Effector CD4-positive, alpha-beta T cell (primary cell): ENCODE data around the gene CCR5AS.
"Not testable (repeated sequence)": the region's sequence is repeated elsewhere in the genome, so short reads cannot be mapped to it uniquely, and the experiment has no call there.

Source experiments
- DNase-seq: peaks from one replicate; pipeline ENCODE4 v3.0.0-alpha.2; 2020

CCR5AS gene

DNA sequence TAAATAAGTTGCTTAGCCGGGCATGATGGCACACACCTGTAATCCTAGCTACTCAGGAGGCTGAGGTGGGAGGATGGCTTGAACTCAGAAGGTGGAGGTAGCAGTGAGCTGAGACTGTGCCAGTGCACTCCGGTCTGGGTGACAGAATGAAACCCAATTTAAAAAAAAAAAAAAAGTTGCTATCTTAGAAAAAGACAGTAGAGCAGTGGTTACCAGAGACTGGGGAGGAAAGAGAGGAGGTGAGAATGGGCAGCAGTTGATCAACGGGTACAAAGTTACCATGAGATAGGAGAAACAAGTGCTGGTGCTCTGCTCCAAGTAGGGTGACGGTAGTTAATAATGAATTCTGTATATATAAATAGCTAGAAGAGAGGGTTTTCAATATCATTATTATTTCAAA lies 53.8 kb downstream of the CCR5AS start:
- DNase-seq = no peak

DNA sequence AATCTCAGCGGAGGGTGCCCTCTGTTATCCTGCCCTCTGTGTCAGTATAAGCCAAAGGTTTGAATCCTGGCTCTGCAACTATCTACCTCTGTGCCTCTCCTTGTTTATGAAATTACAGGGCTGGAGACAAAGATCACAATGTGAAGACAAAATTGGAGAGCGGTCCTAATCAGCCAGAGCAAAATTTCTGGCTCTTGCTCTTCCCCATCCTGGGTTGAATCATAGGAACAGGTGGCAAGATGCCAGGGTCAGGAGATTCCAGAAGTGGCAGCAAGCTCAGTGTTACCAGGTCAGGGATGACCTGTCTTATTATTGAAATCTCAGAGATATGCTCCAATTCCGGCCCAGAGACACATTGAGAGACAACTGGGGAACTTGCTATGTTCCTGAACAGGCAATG lies 55.2 kb downstream of the CCR5AS start:
- DNase-seq = no peak

DNA sequence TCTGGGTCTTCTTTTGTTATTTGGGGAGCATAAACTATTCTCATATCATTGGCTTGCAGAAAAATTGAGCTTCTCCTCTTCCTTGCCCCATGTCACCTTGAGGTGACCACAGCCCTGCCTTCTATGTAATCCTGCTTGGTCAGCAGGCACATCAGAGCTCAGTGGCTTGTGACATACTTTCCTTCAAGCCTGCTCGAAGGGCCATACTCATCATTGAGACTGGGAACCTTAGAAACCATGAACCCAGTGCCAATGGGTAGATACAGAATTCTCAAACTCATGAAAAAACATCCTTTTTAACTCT lies 56.7 kb downstream of the CCR5AS start:
- no peak for DNase-seq

DNA sequence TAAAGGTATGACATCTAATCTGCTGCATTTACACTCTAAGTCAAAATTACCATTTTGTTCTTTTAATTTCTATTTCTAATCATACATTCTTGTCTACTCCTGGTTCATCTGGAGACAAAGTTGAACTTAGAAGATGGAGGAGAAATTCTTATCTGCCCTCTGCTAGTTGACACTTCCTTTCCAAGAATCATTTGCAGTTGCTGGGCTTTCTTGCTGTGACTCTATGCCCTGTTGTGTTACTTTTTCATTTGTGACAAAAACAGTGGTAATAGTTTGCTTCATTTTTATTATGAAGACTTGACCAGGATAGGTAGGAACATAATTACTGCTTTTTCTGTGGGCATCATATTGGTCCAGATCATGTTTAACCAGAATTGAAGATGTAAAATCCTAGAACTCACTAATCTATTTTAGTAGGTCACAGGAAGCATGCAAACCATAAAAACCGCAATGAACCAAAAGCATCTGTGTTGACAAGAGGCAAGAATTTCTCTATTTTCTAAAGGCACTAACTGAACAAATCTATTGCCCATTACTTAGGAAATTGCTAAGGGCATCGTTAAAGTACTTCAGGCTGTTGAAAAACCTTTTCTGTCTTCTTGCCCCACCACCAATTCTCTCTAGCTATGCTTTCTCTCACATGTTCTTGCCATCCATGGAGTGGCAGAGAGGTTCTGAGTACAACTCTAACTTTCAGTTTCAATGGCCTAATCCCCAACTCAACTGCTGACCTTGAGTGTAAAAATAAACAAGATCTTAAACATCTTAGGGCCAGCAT lies 57.2 kb downstream of the CCR5AS start:
- no peak for DNase-seq

DNA sequence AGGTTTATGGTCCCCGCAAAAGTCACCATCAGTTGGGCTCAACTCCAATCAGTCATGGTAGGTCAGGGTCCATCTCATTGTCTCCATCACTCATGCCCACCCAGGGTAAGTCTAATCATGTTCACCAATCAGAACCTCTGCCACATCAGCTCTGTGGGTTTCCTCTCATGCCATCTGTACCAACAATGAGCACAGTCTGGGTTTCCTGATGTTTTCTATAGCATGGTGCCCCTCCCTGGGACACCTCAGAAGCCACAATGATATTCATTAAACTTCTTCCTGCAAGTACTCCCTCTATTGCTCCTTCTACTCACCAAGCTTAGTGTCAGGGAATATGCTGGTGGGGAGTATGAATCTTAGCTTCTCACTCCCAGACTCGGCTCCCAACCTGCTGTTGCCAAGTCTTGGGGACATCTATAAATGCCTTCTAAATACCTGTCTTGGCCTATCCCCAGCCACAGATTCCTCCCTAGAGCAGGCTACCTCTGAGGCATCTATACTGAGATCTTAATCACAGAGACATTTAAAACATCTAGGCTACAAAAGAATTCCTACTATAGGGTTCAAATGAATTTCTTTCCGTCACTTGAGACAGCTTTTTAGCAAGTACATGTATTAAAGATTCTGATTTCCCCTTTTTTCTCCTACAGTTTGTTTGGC lies 57.9 kb downstream of the CCR5AS start:
- DNase-seq = no peak

DNA sequence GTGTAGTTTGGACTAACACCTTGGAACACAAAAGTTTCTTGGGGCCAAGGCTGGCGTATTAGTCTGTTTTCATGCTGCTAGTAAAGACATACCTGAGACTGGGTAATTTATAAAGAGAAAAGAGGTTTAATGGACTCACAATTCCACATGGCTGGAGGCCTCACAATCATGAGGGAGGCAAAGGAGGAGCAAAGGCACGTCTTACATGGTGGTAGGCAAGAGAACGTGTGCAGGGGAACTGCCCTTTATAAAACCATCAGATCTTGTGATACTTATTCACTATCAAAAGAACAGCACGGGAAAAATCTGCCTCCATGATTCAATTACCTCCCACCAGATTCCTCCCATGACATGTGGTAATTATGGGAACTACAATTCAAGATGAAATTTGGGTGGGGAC lies 62.4 kb downstream of the CCR5AS start:
- DNase-seq = no peak

DNA sequence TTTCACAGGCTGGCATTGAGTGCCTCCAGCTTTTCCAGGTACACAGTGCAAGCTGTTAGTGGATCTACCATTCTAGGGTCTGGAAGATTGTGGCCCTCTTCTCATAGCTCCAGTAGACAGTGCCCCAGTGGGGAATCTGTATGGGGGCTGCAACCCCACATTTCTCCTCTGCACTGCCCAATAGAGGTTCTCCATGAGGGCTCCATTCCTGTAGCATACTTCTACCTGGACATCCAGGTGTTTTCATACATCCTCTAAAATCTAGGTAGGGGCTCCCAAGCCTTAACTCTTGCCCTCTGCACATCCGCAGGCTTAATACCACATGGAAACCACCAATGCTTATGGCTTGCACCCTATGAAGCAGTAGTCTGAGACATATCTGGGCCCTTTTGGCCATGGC lies 68.0 kb downstream of the CCR5AS start:
- DNase-seq = no peak

DNA sequence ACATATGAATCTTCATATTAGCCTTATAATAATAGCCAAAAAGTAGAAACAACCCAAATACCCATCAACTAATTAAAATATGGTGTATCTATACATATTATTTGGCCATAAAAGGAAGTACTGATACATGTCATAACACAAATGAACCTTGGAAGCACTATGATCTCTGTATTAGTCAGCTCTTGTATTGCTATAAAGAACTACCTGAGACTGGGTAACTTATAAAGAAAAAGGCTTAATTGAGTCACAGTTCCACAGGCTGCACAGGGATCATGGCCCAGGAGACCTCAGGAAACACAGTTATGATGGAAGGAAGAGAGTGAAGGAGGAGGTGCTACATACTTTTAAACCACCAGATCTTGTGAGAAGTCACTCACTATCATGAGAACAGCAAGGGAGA lies 69.0 kb downstream of the CCR5AS start:
- no peak for DNase-seq

DNA sequence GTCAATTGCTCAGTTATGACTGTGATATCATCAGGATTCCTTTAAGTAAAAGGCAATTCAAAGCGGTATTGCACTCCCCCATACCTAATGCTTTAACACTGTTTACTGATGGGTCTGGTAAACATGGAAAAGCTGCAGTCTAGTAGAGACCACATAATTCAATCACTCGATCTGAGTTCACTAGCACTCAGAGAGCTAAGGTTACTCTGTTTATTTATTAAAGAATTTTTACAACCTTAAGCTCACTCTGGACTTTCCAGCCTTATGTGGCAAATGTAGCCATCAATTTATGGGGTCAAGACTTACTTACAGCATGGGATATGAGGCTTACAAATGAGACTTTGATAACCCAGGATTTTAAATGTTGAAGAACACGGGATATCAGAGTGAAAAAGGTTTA lies 71.3 kb downstream of the CCR5AS start:
- DNase-seq = no peak

DNA sequence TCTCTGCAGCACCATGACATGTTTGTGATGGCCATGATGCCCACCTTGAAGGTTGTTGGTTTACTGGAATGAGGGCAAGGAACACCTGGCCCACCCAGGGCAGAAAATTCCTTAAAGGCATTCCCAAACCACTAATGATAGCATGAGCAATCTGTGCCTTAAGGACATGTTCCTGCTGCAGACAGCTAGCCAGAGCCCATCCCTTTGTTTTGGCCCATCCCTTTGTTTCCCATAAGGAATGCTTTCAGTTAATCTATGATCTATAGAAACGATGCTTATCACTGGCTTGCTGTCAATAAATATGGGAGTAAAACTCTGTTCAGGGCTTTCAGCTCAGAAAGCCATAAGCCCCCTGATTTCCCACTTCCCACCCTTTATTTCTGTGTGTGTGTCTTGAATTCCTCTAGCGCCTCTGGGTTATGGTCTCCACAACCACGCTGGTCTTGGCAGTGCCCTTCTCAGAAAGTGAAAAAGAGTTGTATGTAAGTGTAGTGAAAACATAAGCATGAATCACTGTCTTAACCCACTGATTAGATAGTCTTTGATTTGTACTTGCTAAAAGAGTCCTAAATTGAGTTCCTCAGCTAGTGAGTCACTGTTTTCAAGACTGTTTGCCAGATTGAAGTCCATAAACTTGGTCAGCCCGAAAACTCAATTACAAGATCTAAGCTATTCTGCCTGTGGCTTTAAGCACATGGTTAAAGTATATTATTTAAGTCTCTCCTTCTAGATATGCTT lies 72.0 kb downstream of the CCR5AS start:
- no peak for DNase-seq

DNA sequence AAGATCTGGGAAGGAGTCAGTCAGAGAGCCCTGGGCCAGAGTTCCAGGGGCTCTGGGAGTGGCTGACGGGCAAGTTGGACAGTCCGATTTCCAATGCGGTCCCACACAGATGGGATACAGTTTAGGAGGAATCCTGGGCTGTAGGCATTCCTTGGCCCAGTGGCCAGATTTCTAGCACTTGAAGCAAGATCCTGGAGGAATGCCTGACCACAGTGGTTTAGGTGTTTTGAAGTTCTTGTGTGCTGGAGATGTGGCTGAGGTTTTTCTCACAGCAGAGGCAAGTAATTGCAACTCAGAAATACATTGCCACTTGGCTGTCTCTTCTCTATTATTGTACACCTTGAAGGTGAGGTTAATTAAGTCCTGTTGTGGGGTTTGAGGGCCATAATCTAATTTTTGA lies 76.2 kb downstream of the CCR5AS start:
- DNase-seq = not testable (repeated sequence)

DNA sequence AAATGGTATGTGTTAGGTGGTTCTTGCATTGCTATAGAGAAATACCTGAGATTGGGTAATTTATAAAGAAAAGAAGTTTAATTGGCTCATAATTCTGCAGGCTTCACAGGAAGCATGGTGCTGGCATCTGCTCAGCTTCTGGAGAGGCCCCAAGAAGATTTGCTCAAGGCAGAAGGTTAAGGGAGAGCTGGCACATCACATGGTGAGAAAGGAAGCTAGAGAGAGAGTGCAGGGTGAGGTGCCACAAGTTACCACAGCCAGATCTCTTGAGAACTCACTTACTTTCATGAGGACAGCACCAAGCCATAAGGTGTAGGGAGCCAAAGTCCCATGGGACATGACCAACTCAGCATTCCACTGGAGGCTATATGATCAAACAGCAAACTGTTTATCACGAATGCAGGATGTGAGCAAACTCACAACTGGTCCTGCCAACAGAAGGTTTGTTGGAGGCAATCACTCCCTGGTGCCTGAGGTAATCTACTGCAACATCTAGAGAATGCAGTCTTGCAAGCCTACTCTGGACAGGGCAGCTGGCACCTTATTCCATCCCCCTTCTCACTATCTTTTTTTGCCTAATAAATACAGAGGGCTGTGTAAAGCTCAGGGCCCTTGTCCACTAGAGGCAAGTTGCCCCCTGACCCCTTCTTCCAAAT lies 81.1 kb downstream of the CCR5AS start:
- no peak for DNase-seq

DNA sequence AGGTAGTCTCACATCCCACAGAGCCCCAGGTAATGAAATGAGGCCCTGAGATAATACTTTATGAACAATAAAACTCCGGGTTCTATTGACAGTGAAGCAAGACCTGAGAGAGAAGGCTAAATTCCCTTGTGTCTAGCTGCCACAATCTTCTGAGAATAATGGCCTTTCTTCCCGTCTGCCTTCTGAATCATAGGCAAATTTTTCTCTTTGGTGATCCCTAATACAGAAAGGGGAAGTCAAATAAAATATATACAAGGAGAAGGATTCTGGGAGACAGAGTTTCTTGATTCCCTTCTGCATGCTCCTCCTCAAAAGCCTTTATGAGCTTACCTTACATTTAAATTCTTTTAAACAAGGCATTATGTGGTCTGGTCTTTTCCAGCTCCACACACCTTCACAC lies 82.8 kb downstream of the CCR5AS start:
- no peak for DNase-seq

DNA sequence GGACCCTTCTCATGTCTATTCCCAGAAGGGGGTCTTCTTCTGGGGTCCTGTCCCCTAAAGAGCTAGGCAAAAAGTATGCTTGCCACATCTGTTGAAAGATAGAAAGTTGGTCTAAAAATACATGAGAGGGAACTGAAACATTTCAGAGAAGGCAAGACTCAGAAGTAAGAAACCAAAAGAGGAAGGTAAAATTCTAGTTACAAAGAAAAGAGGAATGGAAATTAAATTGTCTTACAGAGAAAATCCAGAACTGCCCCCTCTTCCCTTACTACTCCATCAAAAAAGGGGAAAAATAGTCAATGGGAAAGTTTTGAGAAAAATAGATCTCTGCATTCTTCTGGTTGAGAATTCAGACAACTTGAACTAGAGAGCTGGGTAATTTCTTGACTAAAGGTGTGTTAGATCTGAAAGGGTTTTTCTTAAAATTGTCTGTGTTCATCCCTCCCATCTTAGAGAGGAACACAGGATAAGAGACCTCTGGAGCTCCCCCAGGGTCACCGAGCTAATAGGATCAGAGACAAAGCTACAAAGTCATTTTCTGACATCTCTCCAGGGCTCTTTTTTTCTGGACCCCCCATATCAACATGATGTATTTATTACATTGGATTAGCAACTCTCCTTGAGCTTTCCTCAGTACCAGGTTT lies 85.3 kb downstream of the CCR5AS start:
- no peak for DNase-seq

DNA sequence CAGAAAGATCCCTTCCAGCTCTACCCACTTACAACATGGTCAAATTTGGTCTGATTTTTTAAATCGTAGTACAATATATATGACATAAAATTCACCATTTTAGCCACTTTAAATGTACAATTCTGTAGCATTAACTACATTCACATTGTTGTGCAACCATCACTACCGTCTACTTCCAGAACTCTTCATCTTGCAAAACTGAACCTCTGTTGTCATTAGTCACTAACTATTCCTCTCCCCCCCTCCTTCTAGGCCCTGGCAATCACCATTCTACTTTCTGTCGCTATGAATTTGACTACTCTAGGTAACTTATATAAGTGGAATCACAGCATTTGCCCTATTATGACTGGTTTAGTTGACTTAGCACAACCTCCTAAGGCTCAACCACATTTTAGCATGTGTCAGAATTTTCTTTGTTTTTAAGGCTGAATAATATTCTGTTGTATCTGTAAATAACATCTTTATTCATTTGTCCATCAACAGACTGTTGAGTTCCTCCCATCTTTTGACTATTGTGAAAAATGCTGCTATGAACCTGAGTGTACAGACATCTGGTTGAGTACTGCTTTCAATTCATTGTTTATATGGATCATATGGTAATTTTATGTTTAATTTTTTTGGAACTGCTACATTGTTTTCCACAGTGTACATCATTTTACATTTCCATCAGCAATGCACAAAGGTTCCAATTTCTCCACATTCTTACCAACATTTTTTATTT lies 88.5 kb downstream of the CCR5AS start:
- DNase-seq = no peak

DNA sequence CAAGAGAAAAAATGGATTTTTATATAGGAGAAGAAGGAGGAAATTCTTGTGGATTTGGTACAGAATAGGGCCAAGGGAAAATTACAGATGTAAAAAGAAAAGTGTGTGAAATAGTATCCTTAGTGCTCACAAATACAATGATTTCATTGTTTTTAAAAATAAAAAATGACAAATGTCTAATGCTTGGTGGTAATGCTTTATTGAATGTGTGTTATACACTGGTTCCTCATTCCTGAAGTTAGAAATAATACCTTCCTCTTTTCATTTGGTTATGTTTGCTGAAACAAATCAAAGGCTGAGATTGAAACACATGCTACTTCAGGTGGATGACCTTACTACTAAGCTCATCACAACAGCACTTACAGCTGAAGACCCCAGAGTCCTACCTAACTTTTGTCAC lies 90.7 kb downstream of the CCR5AS start:
- no peak for DNase-seq

DNA sequence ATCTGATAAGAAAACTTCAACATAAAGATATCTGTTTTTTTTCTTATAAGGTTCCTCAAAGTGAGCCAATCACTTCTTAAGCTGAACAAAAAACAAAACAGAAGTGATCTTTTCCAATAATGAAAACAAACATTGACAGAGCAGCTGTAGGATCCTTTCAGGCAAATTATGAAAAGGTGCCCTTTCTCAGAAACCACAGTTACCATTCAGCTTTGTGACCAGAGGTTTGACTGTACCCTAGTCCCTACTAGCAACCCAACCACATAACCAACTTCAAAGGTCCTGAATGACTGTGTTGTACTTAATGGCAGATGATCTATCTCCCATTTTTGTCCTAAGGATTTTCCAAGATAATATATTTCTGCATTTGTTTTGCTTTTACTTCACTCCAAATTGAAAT lies 92.3 kb downstream of the CCR5AS start:
- DNase-seq = no peak
